Activated naive CD4-positive, alpha-beta T cell treated with anti-CD3 and anti-CD28 coated beads for 36 hours (primary cell): ENCODE measurements around the gene NR5A2. TPM values are rescaled to one million over a fixed set of nuclear protein-coding genes. Genes with fewer than 3 reads are reported as not detected.
A peak's percentile ranks its signal among the peaks of the same experiment; 100 is the strongest.

Source experiments
- CTCF ChIA-PET: fragments of 350-600 bp; sonication (Branson Sonifier 250); formaldehyde crosslinking; loops from one replicate; lab custom pipeline; 2021; ENCODE audit warnings: antibody characterized with exemption; lab: Charles Lee
- DNase-seq: peaks from one replicate; pipeline ENCODE4 v3.0.0-alpha.2; 2020
- H3K27ac Mint-ChIP-seq: one replicate; pipeline ENCODE4 v1.8.0; 2021; ENCODE audit warnings: mild to moderate bottlenecking, mixed read lengths
- H3K27me3 Mint-ChIP-seq: one replicate; pipeline ENCODE4 v1.8.0; 2021; ENCODE audit warnings: low read depth, mixed read lengths
- H3K36me3 Mint-ChIP-seq: one replicate; pipeline ENCODE4 v1.8.0; 2021; ENCODE audit warnings: low read depth, mixed read lengths
- H3K4me1 Mint-ChIP-seq: one replicate; pipeline ENCODE4 v1.8.0; 2021; ENCODE audit warnings: low read depth, mixed read lengths
- H3K4me3 Mint-ChIP-seq: one replicate; pipeline ENCODE4 v1.8.0; 2021; ENCODE audit warnings: mild to moderate bottlenecking, moderate library complexity, mixed read lengths
- H3K9me3 Mint-ChIP-seq: one replicate; pipeline ENCODE4 v1.8.0; 2021; ENCODE audit warnings: mixed read lengths
- intact Hi-C: fragments of 100-400 bp; cut with micrococcal nuclease; formaldehyde crosslinking; loops from one replicate; pipeline ENCODE4 v1.15.1; 2023
- total RNA-seq, 2 experiments: library from RNA; stranded (reverse); gene quantifications; one replicate each; pipeline ENCODE4 v1.2.3, GENCODE V29; 2021

NR5A2 gene
- total RNA-seq, 2 experiments from 2014 or later, result not detected

- intact Hi-C loops, result no loop called here
- Mint-ChIP-seq H3K4me1 (peaks cover 6% of the 10 kb centered on the region), H3K4me3 (peak overlapping the region; percentile 59), H3K27me3 (peaks cover 47% of the 10 kb centered on the region), H3K27ac (no peak overlapping the region), H3K9me3 (no peaks in the 10 kb centered on the region), H3K36me3 (no peaks in the 10 kb centered on the region)
- DNase-seq, result no peak
- CTCF ChIA-PET, result interaction anchor here (0.6 kb wide), 3 partner anchors 16 to 532 kb away, joined by 3 read pairs; no protein-coding TSS in a partner anchor
Observed at GRCh38 chr1:200028586-200029034, 1.1 kb downstream of the NR5A2 start.

GRCh38 chr1:200029035-200029821 lies 1.7 kb downstream of the NR5A2 start:
- CTCF ChIA-PET, result interaction anchor here (0.6 kb wide), 1 partner anchor 531 kb away, joined by 3 read pairs; no protein-coding TSS in a partner anchor
- Mint-ChIP-seq H3K36me3 (no peaks in the 10 kb centered on the region), H3K4me1 (peaks cover 6% of the 10 kb centered on the region), H3K9me3 (no peaks in the 10 kb centered on the region), H3K27ac (no peak overlapping the region), H3K27me3 (peaks cover 47% of the 10 kb centered on the region), H3K4me3 (peak overlapping the region; percentile 59)
- intact Hi-C loops, result no loop called here
- no peak for DNase-seq

GRCh38 chr1:200029822-200030152 lies 2.3 kb downstream of the NR5A2 start:
- Mint-ChIP-seq H3K27me3 (peaks cover 47% of the 10 kb centered on the region), H3K4me3 (peak overlapping the region; percentile 54), H3K9me3 (no peaks in the 10 kb centered on the region), H3K4me1 (peaks cover 6% of the 10 kb centered on the region), H3K27ac (no peak overlapping the region), H3K36me3 (no peaks in the 10 kb centered on the region)
- no peak for DNase-seq
- intact Hi-C loops, result no loop called here
- CTCF ChIA-PET, result interaction anchor here (0.6 kb wide), 2 partner anchors 354 to 592 kb away, joined by 3 to 4 read pairs; no protein-coding TSS in a partner anchor

GRCh38 chr1:200030791-200031190 lies 3.3 kb downstream of the NR5A2 start:
- no peak for DNase-seq
- peaks cover 40% of the 10 kb centered on the region for H3K27me3 Mint-ChIP-seq
- intact Hi-C loops, result no loop called here
- H3K27ac Mint-ChIP-seq, result no peak overlapping the region
- no peak overlapping the region for H3K4me3 Mint-ChIP-seq
- H3K4me1 Mint-ChIP-seq, result peaks cover 6% of the 10 kb centered on the region
- CTCF ChIA-PET, result interaction anchor here (0.9 kb wide), 1 partner anchor 109 kb away, joined by 3 read pairs; no protein-coding TSS in a partner anchor
- no peaks in the 10 kb centered on the region for H3K9me3 Mint-ChIP-seq
- H3K36me3 Mint-ChIP-seq, result no peaks in the 10 kb centered on the region

GRCh38 chr1:200033511-200034261 lies 6.2 kb downstream of the NR5A2 start:
- no peak for DNase-seq
- Mint-ChIP-seq H3K36me3 (no peaks in the 10 kb centered on the region), H3K4me3 (no peak overlapping the region), H3K27ac (no peak overlapping the region), H3K27me3 (peaks cover 29% of the 10 kb centered on the region), H3K9me3 (no peaks in the 10 kb centered on the region), H3K4me1 (peaks cover 4% of the 10 kb centered on the region)
- intact Hi-C loops, result no loop called here
- CTCF ChIA-PET, result no interaction called here

GRCh38 chr1:200034262-200034557 lies 6.7 kb downstream of the NR5A2 start:
- CTCF ChIA-PET, result no interaction called here
- Mint-ChIP-seq H3K27me3 (peaks cover 29% of the 10 kb centered on the region), H3K4me3 (no peak overlapping the region), H3K4me1 (peaks cover 4% of the 10 kb centered on the region), H3K36me3 (no peaks in the 10 kb centered on the region), H3K9me3 (no peaks in the 10 kb centered on the region), H3K27ac (no peak overlapping the region)
- no peak for DNase-seq
- intact Hi-C loops, result no loop called here

- no peaks in the 10 kb centered on the region for H3K9me3 Mint-ChIP-seq
- DNase-seq, result no peak
- peaks cover 6% of the 10 kb centered on the region for H3K4me1 Mint-ChIP-seq
- H3K27ac Mint-ChIP-seq, result no peak overlapping the region
- peaks cover 25% of the 10 kb centered on the region for H3K27me3 Mint-ChIP-seq
- CTCF ChIA-PET, result no interaction called here
- H3K36me3 Mint-ChIP-seq, result no peaks in the 10 kb centered on the region
- H3K4me3 Mint-ChIP-seq, result no peak overlapping the region
- intact Hi-C loops, result loop anchor here (5.0 kb wide), 2 partner anchors 93 to 192 kb away; no protein-coding TSS in a partner anchor
Observed at GRCh38 chr1:200034761-200035396, 7.4 kb downstream of the NR5A2 start.

- intact Hi-C loops, result loop anchor here (5.0 kb wide), 2 partner anchors 93 to 192 kb away; no protein-coding TSS in a partner anchor
- H3K27ac Mint-ChIP-seq, result no peak overlapping the region
- H3K4me1 Mint-ChIP-seq, result peaks cover 10% of the 10 kb centered on the region
- no peak overlapping the region for H3K4me3 Mint-ChIP-seq
- peaks cover 26% of the 10 kb centered on the region for H3K27me3 Mint-ChIP-seq
- H3K9me3 Mint-ChIP-seq, result no peaks in the 10 kb centered on the region
- CTCF ChIA-PET, result no interaction called here
- H3K36me3 Mint-ChIP-seq, result no peaks in the 10 kb centered on the region
- DNase-seq, result no peak
Observed at GRCh38 chr1:200035397-200035955, 8.0 kb downstream of the NR5A2 start.

- no peak overlapping the region for H3K4me3 Mint-ChIP-seq
- peaks cover 26% of the 10 kb centered on the region for H3K27me3 Mint-ChIP-seq
- CTCF ChIA-PET, result no interaction called here
- intact Hi-C loops, result loop anchor here (5.0 kb wide), 2 partner anchors 94 to 191 kb away; no protein-coding TSS in a partner anchor
- H3K27ac Mint-ChIP-seq, result no peak overlapping the region
- DNase-seq, result no peak
- no peaks in the 10 kb centered on the region for H3K9me3 Mint-ChIP-seq
- H3K36me3 Mint-ChIP-seq, result no peaks in the 10 kb centered on the region
- H3K4me1 Mint-ChIP-seq, result peaks cover 13% of the 10 kb centered on the region
Observed at GRCh38 chr1:200035956-200036618, 8.6 kb downstream of the NR5A2 start.

- Mint-ChIP-seq H3K27me3 (peaks cover 30% of the 10 kb centered on the region), H3K36me3 (no peaks in the 10 kb centered on the region)
- CTCF ChIA-PET, result no interaction called here
Observed at GRCh38 chr1:200036619-200037270, 9.2 kb downstream of the NR5A2 start.

GRCh38 chr1:200037501-200037900 lies 10.0 kb downstream of the NR5A2 start:
- Mint-ChIP-seq H3K27me3 (peaks cover 31% of the 10 kb centered on the region), H3K4me3 (no peak overlapping the region), H3K27ac (no peak overlapping the region), H3K4me1 (peaks cover 26% of the 10 kb centered on the region), H3K9me3 (no peaks in the 10 kb centered on the region), H3K36me3 (no peaks in the 10 kb centered on the region)
- CTCF ChIA-PET, result no interaction called here
- DNase-seq, result no peak
- intact Hi-C loops, result loop anchor here (5.0 kb wide), 2 partner anchors 95 to 190 kb away; no protein-coding TSS in a partner anchor

More at GRCh38 chr1:200036619-200037270, 9.2 kb downstream of the NR5A2 start:
- intact Hi-C loops, result loop anchor here (5.0 kb wide), 2 partner anchors 94 to 191 kb away; no protein-coding TSS in a partner anchor
- Mint-ChIP-seq H3K4me1 (peaks cover 20% of the 10 kb centered on the region), H3K4me3 (no peak overlapping the region), H3K9me3 (no peaks in the 10 kb centered on the region), H3K27ac (no peak overlapping the region)
- DNase-seq, result no peak
